Stimulated activated CD4-positive, alpha-beta T cell treated with anti-CD3 and anti-CD28 coated beads, Interleukin-15, amount 100 ng/mL, for 48 hours (primary cell): ENCODE measurements around the gene CHST15.
"Not testable (repeated sequence)": the region's sequence is repeated elsewhere in the genome, so short reads cannot be mapped to it uniquely, and the experiment has no call there.

Experiments used
- DNase-seq, 2 donors: peaks; one replicate each; pipeline ENCODE4 v3.0.0-alpha.2; 2020; ENCODE audit warnings: low read depth in 2 of 2

The CHST15 gene

DNA sequence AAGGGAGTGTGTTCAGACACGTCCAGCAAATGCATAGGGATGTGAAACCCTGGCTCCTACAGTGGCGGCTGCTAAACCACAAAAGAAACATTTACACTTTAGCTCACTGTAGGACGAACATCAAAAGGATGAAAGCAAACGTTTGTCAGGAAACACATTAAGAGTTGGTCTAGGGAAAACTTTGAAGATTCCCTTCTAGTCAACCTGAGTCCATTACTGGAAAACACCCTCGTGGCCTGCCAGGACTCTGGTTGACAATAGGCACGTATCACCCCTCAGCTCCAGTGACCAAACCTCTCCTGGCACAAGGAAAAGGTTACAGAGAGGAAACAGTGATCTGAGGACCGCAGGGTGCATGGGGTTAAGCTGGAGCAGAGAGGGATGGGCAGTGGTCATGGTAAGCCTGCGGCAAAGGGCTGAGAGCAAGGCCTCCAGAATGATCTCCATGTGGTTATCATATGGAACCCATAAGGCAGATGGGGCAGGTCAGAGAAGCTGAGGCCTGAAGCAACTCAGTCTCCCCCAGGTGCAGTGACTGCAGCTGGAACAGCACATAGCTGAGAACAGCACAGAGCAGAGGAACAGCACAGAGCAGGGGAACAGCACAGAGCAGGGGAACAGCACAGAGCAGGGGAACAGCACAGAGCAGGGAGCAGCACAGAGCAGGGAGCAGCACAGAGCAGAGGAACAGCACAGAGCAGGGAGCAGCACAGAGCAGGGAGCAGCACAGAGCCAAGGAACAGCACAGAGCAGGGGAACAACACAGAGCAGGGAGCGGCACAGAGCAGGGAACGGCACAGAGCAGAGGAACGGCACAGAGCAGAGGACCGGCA lies 49.9 kb downstream of the CHST15 start:
- DNase-seq = no peak

DNA sequence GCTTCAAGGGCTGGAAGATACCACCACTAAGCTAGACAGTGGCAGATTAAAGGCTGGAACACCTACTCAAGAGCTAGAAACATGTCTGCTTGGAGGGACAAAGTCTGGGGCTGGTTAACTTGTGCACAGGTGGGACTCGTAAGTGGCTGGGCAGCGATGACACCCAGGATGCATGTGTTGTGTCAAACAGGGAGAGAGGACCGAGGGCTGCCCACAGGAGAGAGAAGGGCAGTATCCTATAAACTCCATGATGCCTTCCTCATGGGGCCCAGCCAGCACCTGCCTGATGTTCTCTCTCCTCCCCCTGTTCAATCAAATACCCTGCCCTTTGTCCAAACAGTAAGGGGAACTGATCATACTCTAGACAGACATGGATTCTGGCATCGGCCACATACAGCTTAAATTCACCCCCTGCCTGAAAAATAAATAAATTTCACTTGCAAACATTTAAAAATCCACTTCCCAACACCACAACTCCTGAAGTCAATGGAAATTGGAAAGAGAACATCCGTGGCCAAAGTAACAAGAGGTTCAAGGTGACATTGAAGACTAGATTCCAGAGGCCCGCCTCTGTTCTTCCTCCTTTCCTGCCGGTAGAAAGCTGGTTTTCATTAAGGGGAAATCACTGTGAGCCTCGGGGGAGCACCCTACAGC lies 50.6 kb downstream of the CHST15 start:
- DNase-seq = no peak

DNA sequence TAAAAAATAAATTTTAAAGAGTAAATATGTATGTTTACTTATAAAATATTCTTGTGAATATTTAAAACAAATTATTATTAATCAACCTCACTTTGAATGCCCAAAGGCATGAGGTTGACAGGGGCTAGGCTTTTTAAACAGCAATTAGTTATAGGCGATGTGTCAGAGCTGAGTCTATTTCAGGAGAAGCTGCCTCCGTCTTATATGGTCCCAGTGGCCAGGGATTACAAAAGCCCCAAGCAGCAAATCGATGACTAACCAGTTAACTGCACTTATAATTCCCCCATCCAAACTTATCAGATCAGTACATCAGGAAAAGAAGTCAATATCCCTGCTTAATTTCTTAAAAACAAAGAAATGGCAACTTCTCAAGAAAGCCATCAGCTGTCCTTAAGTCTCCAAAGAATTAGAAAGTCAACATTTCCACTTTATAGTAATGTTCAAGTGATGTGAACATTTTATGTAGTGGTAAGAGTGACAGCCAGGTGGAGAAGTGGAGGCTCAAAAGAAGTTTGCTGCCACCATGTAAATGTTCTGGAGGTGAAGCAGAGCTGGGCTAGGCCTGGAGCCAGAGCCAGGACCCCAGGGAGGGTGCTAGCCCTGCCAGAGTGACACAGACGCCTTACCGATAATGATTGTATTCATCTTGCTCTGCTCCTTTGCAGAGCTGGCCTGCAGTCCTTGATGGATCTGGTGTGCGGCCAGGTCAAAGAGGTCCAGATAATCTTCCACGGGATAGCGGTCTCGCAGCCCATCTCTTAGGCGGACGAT lies 51.5 kb downstream of the CHST15 start:
- no peak for DNase-seq

DNA sequence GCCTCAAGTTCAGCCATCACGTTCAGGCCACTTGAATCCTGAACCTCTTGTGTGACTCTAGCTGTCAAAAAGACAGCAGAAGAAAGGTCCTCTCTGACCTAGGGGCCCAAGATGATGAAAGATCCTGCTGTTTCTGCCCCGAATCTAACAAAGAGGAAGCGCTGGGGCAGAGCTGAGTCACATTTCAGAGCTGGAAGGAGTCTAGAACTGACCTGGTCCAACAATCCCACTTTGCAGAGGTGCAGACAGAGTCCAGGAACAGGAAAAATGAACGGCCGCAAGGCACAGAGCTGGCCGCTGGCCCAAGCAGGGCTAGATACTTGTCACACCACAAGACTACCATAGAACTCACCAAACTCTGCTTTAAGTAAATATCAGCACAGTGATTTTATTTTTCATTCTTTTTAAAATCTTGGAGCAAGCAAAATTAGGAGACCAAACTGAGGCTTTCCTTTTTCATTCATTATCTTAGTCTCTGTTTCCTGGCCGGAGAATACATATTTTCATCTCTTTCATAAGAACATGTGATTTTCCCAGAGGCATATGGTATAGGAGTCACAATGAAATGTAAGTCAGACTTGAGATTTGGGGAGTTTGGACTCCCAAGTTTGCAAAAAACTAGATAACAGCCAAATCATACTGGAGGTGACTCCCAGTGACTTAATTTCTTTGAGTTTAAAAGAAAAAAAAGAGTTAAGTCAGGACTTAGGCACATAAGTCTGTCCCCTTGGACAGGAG lies 52.8 kb downstream of the CHST15 start:
- DNase-seq = no peak

DNA sequence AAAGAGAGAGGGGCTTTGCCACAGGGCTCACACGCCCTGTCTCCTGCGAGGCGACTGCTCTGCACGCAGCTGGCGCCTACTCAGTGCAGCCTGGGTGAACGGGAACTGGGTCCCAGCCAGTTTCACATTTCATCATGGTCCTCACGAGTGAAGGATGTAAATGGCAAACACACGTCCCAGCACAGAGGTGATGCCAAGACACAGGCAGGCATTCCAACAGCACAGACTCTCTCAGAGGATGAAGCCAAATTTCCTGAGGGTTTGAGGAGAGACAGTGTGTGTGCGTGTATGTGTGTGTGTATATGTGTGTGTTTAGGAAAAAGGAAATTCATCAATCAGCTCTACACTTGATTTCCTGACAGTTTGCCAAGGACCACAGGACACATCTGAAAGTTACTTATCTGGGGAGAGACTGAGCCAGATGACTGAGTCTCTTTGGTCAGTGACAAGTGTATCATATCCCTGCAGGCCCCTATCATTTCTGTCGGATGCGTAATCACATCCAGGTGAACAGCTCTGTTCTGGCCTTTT lies 53.9 kb downstream of the CHST15 start:
- DNase-seq = no peak

DNA sequence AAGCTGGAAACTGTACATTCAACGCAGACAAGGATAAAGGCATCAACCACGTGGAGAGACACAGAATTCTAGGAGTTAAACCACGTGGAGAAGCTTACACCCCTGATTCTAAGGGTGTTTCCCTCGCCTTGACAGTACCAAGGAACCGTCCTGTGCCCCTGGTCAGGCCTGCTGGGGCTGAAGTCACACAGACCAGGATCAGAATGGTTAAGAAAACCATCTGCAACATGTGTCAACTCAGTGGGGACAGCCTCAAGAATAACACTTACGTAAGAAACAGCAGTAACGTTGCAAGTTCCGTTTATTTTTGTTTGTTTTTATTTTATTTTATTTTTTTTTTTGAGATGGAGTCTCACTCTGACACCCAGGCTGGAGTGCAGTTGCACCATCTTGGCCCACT lies 55.6 kb downstream of the CHST15 start:
- DNase-seq = no peak

DNA sequence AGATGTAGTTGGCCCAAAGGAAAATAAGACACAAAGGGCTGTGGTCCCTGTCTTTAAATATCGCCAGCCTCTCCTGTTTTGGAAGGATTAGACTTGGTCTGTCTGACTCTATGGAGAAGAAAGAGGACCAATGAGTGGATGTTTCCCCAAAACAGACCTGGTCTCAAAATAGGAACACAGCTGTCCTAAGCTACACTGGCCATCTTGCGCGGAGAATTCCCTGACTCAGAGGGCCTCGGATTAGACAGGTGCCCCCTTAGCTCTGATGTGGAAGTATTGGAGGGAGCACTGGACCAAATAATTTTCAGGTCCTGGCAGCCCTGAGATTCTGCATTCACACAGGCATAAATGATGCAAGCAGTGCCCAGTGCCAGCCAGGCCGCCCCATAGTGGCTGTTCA lies 56.1 kb downstream of the CHST15 start:
- no peak for DNase-seq

DNA sequence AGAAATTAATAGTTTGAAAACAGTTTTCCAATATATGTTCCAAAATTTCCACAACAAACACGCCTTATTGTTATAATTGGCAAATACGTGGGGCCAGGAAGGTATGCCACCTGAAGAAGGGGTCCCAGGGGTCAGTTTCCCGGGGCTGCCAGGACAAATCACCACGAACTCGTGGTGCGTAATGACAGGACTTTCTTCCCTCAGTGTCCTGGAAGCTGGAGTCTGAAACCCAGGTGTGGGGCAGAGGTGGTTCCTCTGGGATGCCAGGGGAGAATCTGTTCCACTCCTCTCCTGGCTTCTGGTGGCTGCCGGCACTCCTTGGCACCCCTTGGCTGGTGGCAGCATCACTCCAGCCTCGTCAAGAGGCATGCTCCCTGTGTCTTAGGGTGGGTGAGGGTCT lies 56.7 kb downstream of the CHST15 start:
- DNase-seq = no peak

DNA sequence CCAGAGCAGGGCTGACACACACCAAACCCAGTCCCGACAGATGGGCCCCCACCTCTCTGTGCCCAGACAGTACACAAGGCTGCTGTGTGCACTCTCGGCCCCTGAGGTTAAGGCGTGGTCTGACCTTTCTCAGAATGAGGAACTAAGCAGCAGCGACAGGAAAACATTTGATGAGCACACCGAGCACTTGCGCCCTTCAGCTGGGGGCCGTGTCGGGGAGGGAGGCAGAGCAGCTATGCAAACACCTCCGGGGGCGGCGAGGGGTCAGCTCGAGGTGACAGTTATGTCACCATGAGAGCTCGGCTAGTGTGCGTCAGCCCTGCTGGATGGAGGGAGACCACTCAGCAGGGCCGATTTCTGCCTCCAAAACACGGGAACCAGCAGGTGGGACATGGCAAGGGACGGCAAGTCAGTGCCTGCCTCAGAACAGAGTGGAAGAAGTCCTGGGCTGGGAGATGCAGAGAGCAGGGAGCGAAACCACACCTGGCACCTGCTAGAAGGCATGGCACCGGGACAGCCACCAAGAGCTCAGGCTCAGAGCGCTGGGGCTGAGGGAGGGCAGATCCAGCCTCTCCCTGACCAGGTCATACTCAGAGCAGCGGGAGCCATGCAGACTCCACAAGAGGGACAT lies 57.4 kb downstream of the CHST15 start:
- DNase-seq = peak; percentile 1 to 26

DNA sequence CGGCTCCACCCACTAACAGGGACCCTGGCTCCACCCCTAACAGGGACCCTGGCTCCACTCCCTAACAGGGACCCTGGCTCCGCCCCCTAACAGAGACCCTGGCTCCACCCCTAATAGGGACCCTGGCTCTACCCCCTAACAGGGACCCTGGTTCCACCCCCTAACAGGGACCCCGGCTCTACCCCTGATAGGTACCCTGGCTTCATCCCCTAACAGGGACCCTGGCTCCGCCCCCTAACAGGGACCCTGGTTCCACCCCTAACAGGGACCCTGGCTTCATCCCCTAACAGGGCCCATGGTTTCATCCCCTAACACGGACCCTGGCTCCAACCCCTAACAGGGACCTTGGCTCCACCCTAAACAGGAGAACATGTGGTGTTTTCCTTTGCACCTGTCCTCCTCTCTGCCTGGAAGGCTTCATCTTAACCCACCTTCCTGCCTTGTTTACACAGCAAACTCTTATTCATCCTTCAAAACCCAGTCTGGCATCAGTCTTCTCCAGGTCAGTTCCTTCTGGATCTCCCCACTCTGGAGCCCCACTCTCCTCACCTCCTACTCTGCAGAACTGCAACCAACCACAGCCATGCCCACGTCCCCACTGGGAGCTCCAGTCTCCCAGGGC lies 58.0 kb downstream of the CHST15 start:
- DNase-seq = no peak

DNA sequence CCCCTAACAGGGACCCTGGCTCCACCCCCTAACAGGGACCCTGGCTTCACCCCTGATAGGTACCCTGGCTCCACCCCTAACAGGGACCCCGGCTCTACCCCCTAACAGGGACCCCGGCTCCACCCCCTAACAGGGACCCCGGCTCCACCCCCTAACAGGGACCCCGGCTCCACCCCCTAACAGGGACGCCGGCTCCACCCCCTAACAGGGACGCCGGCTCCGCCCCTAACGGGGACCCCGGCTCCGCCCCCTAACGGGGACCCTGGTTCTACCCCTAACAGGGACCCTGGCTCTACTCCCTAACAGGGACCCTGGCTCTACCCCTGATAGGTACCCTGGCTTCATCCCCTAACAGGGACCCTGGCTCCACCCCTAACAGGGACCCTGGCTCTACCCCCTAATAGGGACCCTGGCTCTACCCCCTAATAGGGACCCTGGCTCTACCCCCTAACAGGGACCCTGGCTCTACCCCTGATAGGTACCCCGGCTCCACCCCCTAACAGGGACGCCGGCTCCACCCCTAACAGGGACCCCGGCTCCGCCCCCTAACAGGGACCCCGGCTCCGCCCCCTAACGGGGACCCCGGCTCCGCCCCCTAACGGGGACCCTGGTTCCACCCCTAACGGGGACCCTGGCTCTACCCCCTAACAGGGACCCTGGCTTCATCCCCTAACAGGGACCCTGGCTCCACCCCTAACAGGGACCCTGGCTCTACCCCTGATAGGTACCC lies 58.7 kb downstream of the CHST15 start:
- not testable (repeated sequence) for DNase-seq

DNA sequence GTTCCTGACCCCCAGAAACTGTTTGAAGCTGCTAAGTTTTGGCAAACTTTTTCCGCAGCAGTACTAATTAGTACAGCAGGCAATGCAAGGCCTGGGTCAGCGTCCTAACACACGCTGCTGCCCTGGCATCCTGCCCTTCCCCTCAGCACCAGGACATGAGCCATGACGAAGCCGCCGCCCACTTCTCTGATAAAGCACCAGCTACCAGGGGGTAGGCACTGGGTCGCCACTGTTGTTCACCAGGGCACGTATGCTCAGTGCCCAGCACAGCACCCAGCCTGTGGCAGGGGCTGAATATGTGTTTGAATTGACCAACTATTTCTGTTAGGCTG lies 59.5 kb downstream of the CHST15 start:
- DNase-seq = no peak

DNA sequence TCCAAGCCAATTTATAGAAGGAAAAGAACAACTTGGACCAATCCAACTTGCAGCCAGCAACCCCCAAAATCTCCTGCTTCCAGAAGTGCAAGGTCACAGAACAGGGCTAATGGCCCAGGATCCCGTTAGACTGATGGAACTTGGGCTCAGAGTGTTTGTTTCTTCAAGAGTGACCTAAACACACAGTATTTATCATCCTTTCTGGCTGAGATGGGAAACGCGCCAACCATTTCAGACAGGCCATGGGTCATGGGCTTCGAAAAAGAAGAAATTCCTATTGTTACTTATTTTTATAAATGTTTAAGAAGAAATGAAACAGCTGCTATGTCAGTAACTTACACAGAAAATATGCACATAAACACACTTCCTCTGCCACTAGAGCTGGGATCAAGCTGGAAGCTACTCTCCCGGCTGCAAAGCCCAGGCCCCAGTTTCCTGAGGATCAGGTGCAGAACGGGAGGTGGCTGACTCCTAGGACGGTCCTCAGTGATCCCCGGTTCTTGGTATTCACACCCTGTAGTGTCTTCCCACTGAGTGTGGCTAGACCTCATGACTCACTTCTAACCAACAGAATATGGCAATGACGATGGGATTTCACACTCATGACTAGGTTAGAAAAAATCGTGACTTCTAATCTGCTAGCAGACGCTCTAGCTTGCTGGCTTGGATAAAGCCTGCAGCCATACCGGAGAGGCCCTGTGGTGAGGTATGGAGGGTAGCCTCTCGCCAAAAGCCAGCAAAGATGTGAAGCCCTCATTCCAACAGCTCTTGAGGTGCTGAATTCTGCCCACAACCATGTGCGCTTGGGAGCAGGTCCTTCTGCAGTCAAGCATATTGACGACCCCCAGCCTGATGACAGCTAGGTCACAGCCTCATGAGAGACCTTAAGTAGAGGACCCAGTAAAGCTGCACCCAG lies 60.2 kb downstream of the CHST15 start:
- no peak for DNase-seq

DNA sequence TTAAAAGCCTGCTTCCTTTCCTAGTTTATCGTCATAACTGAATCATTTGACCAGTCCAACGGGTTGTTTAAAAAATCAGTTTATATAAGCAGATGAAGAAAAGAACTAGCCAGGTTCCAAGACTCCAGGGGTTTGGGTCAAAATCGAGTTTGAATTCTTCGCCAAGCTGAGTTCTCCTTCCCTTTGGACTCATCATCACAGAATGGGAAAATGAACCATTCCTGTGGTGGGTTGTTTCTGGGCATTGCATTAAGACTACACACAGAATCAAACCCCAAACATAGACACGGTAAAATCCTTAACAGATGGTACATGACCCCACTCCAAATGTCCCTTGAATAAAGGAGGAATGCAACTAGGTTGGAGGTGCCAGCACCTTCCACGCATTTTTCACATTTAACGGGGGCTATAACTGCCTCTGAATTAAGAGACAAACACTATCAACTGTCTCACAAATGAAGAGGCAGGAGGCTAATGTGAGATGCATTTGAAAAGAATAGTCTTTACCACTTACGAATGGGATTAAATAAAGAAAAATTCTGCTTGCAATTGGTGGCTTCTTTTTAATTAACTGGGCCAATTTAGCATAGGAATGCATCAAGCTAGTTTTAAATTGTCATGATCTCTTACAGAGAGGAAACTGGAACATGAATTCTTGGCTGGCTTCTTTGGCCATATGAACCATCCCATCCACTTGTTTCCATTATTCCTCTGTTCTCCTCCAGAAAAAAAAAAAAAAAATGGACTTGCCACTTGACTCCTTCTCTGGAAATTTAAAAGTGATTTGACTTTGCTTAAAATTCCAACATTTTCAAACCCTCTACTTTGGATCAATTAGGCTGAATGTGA lies 61.1 kb downstream of the CHST15 start:
- DNase-seq = no peak

DNA sequence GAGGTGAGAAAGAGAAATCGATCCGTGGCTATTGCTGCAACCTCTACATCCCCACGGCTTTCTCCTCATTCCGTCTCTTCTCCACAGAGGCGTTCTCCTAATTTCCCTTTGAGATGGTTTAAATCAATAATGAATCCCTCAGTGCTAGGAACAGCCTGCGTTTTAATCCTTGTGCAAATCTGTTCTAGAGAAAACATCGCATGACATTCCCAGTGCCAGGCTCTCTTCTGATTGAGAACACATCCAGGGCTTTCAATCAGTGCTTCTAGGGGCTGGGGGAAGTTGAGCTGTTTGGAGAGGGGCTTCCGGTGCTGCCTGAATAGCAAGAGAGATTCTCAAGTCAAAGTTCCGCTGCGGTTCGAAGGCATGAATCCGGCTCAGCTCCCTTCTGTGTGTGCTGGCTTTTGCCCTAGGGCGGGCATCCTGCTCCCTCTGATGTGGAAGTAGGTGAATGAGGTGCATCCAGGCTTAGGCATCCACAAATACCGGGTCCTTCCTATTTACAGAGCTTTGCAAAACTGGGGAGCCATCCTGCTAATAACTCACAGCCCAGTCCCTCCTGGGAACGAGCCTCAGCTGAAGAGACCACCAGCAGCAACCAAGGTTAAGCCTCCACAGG lies 62.8 kb downstream of the CHST15 start:
- no peak for DNase-seq

DNA sequence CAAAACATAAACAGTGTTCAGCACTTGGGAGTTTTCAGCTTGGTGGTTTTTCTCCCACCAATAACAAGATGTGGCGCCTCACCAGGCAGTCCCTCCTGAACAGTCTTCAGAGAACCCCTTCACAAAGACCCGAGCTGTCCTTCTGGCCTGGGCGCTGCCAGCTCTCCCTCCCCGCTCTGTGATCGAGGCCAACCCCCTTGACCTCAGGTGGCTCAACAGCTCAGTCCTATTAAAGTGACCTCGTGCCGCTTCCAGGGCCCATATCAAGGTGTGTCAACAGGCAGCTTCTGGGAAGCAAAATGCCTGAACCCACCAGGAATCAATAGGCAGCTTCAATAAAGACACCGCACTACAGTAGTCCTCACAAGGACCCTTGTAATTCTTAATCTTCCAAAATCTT lies 63.3 kb downstream of the CHST15 start:
- DNase-seq = no peak

DNA sequence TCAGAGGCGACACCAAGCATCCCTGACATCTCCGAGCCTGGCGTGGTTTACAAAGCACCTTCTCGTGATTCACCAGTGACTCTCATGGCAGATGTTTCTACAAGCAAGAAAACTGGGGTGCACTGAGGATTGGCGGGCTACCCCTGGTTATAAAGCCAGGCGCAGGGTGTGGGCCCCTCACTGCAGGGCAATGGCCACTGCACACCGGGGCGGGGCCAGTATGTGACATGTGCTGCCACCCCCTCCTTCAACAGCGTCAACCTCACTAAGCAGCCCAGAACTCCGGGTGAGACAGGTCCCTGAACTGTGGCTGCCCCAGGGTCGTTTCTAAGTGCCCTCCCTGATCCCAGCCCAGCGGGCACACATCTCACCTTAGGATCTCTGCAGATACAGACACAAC lies 63.8 kb downstream of the CHST15 start:
- DNase-seq = no peak
